DMS114 treated with DMSO at 0.1 percent for 48 hours (cell line): Measurements from ENCODE around the gene BEGAIN.

Source experiments
- DNase-seq: peaks from one replicate; lab custom pipeline; 2025; ENCODE audit not compliant: unreplicated experiment; lab: John Stamatoyannopoulos, UW

The BEGAIN gene

DNA sequence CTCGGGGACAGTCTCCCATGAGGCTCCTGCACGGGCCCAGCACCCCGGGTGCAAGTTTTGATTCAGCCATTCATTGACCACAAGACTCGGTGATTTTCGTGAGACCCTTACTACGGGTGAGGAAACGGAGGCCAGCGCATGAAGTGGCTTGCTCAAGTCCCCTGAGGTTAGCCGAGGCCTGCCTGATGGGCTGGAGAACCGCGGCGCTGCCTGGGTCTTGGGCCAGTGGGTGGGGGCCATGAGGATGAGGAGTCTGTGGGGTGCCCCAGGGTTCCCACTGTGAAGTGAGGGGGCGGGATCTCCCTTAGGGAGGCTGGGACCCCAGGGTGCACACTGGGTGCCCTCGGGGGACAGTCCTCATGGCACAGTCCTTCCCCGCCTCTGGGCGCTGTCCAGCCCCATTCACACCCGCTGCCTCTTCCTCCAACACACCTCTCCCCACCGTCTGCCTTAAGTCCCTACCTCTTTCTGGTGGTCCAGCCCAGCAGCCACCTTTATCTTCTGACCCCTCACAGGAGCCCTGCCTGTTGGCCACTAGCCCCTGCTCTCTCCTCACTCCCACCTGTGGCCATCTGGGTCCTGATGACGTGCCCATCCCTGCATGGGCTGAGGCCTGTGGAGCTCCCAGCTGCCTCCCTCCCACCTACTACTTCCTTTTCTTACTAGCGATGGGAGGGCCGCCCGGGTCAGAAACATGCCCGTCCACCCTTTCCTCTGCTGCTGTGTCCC, 16.3 kb downstream of the BEGAIN start:
- no peak for DNase-seq

DNA sequence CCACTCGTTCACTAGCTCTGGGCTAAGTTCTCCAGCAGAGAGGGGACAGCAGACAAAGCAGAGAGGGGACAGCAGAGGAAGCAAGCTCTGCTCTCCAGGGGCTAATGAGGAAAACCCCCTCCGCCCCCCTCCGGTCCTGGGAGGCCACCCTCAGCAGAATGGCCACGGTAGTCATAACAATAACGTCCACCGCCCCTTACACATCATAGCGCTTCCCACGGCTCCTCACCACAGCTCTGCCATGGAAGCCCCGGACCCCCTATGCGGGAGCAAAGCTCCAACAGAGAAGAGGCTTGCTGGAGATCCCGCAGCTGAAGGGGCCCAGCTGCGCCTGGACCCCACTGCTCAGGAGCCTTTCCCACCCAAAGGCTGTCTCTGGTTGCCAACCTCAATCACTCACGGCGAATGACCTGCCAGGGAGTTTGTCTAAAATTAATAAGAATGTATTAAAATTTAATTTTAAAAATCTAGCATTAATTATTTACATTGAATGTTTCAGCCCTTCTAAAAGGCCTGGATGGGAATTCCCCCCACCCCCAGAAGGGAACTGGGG, 17.4 kb downstream of the BEGAIN start:
- no peak for DNase-seq

DNA sequence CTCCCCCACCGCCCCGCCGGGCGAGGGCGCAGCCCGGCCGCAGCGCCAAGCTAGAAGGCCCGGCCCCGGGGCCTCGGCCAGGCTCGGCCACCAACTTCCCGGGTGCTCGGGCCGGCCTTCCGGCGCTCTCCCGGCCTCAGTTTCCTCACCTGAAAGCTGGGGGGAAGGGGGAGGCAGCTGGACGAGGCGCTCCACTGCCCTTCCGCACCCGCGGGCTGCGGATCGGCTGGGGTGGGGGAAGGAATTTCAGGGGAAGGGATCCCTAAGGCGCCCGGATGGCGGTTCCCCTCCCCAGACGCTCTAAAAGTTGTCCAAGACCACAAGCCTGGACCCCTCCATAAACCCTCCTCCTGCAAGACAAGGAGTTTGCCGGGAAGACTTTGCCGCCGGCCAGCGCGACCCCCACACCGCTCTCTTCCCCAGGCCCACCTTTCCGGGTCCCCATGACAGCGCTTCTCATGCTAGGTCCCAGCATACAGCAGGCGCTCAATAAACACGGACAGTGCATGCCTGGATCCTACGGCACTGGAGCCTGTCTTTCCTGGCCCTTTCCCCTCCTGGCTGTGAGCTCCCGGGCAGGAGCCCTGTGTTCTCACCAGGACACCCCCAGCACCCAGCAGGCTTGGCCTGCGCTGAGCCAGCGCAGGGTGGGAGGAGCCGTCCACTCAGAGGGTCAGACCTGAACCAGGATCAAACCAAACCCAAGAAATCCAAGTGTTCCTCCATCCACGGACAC, 18.1 kb downstream of the BEGAIN start:
- DNase-seq = no peak

DNA sequence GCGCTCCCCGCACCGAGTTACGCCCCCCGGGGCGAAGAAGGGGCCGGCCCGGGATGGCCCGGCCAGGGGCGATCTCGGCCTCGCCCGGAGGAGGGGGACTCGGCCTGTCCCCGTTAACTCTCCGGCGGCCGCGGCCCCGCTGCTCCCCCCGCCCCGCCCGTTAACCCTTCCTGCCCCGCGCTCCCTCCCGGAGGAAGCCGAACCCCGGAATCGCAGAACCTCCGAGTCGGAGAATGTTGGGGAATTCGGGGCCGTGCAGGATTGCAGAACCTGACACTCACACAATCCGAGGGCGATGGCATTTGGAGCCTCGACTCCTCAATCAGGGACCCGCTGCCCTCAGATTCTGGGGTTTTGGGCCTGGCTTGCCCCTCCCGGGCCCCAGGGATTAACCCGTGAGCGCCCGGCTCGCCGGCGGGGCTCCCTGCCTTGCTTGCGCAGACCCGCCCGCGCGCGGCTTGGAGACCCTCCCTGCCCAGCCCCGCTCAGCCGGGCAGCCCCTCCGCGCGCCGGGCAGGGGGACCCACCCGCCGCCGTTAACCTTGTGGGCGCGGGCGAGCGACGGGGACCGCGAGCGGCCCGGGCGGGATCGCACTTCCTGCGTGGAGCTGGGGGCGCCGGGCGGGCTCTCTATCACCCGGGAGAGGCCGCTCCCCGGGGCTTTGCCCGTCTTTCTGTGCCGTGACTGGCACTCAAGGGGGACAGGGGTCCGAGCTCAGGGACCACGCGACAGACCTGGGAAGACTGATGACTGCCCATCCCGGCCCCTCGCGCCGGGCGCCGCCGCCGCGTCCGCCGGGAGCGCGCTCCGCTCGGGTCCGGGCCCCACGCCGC, 18.8 kb downstream of the BEGAIN start:
- no peak for DNase-seq

DNA sequence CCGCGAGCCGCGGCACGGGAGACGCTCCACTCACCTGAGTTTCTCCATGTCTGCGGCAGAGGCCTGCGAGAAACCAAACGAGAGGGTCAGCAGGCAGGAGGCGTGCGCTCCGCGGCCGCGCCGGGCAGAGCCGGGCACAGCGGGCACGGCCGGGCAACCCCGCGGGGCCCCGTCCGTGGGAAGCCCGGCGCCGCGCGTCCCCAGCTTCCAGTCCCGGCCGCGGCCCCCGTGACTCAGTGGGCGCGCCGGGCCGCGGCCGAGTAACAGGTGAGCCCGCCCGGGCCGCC, 19.4 kb downstream of the BEGAIN start:
- DNase-seq = no peak

DNA sequence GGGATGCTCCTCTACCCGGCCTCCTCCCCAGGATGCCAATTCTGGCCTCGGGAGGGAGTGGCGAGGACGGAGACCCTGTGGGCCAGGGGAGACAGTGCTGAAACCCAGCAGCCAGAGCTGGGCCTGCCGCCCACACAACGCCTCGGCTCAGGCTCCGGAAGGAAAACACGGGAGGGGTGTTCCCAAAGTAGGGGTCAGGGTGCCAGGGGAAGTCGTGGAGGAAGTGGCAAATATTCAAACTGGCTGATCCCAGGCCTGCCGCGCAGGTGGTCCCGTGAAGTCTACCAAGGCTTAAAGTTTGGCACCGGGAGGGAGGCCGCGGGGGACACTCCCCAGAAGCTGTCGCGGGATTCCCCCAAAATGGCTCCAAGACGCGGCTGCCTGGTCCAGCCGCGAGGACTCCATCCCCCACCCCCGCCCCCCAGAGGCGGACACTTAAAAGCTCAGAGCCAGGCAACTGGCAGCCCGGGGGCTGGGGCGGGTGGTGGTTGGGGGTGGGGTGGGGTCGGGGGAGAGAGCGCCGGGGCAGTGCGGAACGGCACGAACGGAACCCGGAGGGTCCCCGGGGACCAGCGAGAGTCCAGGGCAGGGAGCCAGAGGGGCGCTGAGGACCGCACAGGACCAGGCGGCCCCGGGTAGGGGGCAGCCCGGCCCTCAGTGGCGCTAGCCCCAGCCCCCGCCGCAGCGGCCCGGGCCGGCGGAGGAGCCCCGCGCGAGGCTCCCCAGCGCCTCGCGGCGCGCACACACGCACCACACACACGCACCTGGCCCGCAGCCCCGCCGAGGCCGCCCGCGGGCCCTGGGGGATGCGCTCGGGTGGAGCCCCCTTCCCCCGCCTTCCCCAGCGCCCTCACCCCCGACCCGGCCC, 20.0 kb downstream of the BEGAIN start:
- no peak for DNase-seq

DNA sequence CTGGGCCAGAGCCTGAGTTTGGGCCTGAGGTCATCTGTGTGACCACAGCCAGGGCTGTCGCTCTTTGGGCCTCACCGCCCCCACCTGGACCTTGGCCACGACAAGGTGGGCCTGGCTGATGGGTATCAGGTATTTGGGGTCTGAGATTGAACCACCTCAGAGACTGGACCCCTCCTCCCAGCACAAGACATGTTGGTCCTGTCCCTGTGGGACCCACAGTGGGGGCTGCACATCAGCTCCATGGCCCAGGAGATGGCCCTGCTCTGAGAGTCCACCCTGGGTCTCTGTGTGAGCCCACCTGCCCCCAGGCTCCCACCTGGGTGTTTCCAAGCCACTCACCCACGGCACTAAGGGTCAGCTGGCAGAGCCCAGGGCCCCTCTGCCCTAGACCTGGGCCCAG, 20.6 kb downstream of the BEGAIN start:
- no peak for DNase-seq

DNA sequence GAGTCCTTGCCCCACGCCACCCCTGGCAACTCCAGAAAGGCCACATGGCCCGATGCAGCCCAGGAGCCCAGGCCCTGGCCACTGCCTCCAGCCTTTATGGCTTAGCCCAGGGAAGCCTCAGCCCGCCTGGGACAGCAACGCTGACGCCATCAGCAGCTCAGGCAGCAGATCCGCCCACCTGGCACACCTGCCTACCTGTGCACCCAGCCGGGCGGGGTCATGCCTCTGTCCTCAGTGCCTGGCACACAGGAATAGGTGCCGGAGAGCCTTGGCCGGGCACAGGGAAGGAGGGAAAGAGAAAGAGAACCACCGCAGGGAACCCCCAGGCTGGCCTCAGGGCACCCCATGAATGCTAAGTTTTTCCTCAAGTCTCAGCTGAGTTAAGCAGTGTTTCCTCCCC, 21.1 kb downstream of the BEGAIN start:
- no peak for DNase-seq

DNA sequence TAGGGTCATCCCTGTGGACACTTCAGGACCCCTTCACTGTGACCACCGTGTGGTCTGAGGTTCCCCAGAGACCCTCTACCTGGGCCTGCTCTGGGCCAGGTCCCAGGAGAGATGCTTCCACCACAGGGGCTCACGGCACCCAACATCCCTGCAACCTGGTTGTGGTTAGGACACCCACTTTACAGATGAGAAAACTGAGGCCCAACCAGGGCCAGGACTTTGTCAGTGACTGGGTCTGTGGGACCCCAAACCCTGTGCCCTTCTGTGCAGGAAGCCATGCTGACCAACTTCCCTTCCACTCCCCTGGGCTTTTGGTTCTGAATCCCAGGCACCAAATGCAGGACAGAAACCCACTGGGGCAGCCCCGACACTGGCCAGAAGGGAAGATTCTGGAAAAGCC, 21.6 kb downstream of the BEGAIN start:
- DNase-seq = no peak

DNA sequence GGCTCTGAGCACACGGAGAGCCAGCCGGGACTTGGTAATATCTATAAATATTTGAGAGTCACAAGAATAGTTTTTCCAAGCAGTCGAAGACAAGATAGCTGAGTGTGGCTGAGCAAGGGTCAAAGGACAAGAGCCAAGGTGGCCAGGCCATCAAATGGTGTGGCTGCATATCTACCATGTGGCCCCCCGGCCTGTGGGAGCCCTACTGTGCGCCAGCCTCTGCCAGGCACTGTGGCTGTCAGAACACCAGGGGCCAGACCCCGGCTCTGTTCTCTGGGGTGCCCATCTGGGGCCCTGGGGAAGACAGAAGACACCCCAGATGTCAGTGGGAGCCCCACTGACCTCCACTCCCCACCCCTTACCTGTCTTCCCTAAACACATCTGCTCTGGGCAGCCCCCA, 22.7 kb downstream of the BEGAIN start:
- no peak for DNase-seq

DNA sequence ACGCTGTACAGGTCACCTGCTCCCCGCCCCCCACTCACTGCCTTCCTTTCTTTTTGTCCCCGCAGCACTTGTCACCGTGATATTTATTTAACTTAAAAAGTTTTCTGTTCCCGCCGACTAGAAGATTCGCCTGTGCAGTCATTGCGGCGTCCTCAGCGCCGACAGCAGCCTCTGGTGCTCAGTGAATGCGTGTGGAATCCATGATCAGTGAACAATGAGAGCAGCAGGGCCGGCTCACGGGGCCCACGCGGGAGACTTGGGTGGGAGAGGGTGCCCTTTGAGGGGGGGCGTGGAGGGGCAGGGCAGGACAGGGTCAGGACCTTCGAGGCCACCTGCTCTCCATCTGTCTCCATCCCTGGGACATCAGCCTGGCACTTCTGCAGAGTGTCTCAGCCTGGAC, 24.5 kb downstream of the BEGAIN start:
- no peak for DNase-seq

DNA sequence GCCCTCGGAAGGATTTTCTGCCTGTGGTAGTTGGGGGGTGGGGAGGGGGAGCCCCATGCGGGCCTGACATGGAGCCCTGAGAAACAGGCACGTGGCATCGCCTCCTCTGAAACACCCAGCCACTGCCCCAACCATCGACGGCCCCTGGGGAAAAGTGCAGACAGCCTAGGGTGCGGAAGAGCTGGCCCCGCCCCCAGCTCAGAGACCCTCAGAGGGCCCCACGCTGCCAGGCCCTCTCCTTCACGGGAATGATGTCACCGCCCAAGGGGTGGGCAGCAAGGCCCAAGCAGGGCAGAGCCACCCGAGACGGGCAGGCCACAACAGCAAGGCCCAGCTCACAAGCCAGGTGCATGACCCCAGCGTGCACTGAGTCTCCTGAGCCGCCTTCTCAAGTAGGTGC, 26.2 kb downstream of the BEGAIN start:
- DNase-seq = no peak

DNA sequence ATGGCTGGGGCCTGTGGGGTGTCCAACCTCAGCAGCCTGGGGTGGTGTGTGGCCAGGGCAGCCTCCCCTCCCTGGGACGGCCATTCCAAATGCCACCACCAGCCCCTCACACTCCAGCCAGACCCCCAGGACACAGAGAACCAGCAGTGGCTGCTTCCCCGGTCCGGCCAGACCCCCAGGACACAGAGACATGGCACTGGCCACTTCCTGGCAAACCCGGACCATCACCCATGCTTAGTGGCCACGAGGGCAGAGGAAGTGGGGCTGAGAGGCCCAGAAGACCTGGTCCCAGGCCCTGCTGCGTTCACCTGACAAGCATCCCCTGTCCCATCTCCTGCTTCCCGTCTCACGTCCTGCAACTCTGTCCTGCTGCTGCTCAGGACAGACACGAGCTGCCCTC, 26.7 kb downstream of the BEGAIN start:
- no peak for DNase-seq

DNA sequence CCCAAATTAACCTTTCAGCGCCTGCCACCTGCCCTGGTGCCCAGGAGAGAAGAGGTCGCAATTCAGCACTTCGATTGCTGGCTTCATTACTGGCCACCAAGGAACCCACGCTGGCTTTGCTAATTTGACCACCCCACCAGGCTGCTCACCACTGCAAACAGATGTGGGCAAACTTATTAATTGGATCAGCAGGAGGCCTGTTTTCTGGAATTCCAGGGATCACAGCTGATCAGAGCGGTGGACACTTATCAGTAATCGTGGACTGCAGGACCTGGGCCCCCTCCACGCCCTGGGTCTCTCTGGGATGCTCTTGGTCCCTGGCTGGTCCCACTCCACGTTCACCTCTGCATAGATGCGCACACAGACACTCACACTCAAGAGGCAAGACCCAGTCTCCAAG, 27.8 kb downstream of the BEGAIN start:
- DNase-seq = no peak

DNA sequence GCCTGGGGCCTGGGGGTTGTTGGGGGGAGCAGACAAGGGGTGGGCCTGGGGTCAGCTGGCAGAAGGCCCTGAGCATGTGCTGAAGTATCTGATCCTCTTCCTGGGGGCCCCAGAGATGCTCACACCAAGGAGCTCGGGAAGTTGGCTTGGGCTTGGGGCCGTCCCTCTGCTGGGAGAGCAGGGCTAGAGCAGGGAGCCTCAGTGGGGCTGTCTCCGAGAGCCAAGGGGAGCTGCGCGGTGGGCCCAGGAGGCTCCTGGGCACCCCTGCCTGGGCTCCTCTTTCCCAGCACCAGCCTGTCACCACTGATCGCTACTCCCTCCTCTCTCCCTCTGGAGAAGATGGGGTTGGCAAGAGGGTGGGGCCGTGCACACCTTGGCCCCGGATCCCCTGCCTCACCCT, 28.3 kb downstream of the BEGAIN start:
- DNase-seq = no peak

DNA sequence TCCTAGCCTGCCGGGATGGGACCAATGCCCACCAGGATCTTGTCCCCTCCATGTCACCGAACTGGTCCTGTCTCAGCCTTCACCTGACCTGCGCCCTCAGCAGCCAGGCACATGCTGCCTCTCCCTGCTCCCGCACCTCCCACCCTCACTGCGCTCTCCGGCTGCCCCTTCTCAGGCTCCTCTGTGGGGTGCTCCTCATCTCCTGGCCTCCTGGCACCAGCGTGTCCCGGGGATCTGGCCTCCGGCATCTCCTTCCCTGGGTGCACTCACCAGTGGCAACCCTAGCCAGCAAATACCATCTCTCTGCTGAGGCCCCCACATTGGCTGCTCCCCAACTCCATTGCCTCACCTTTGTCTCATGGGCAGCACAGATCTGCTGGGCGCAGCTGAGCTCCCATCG, 29.0 kb downstream of the BEGAIN start:
- DNase-seq = no peak

DNA sequence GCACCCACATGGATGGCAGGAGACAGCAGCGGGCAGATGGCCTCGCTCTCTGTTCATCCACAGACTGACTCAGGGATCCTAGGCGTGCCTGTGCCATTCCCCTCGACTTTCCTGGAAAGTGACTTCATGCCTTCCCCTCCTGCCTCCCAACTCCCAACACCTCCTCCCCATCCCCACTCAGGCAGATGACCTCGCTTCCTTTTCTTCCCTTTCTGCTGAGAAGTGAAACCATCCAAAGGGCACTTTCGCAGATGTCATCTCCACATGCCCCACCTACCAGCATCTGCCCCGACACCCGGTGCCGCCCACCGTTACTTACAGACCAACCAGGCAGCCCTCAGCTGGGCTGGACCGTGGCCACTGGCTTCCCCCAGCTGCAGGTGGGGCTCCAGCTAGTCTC, 29.6 kb downstream of the BEGAIN start:
- no peak for DNase-seq

DNA sequence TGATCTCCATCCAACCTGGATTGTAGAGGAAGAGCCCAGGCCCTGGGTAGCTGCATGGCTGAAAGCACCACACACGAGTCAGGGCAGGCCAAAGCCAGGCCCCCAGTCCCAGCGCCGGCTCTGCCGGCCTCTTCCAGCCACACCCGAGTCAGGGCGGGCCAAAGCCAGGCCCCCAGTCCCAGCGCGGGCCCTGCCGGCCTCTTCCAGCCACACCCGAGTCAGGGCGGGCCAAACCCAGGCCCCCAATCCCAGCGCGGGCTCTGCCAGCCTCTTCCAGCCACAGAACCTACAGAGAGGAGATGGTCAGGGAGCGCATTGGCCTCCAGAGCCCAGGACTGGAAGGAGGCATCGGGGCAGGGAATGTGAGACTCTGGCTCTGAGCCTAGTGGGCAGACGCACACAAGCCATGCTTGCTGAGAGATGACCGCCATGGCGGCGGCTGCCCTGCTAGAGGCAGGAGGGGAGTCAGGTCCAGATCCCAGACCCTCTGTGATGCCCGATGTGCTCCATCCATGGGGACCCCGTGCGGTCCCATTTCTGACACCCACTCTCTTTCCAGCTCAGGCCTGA, 30.2 kb downstream of the BEGAIN start:
- no peak for DNase-seq

DNA sequence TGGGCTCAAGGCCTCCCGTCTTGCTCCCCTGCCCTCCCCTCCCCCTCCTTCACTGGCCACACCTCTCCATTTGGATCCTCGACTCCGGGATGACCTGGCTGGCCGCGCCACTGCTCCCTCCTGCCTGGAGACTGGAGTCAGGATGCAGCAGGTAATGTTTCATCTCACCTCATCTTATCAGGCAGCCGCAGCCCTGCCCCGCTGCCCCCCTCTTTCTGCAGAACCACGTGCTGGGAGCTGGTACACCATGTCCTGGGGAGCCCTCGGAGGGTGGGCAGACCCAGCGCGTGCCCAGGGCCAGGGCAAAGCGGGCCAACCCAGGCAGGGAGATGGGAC, 31.1 kb downstream of the BEGAIN start:
- no peak for DNase-seq

DNA sequence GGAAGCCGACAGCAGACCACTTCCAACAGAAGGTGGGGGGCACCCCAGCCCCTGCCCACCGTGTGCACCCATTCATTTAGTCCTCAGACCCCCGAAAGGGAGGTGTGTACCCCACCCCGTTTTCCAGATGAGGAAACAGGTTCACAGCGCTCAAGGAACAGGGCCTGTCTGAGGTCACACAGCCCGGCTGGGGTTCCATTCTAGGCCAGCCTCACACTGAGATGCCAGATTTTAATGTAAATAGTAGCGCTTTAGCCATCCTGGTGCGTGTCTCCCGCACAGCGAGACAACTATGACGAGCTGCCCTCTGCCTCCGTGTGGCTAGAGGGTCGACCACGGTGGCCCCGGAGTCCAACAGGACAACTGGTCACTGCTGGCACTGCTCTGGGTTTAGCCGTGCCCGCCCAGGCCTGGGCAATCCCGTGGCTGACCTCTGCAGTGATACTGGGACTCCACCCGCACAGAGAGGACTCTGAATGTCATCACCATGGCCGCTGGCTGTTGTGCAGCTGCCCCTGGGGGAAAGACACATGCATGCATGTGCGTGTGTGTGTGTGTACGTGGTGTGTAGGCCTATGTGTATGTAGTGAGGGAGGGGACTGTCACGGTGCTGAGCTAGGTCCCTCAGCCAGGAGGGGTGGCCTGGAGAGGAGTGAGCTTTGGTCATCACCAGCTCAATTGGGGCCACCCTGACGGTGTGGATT, 31.6 kb downstream of the BEGAIN start:
- no peak for DNase-seq
